ENCODE results near the gene SPZ1.

GRCh38 chr5:80318212-80318611, 1.6 kb upstream of the SPZ1 start:
- TF ChIP-seq POLR2A (IDR thresholded peaks at IDR 0.05) (no peak), CTCF (IDR thresholded peaks at IDR 0.05) (no peak), EP300 (IDR thresholded peaks at IDR 0.05; ENCODE audit: low read depth) (no peak), POLR2AphosphoS5 (IDR thresholded peaks at IDR 0.05) (no peak)
